ENCODE data around the gene SPEN. TPM values are rescaled to one million over a fixed set of nuclear protein-coding genes. Genes with fewer than 3 reads are reported as not detected.

The SPEN gene
- total and polyA plus RNA-seq, 2 experiments from 2014 or later: 24.3 to 25.9 TPM

DNA sequence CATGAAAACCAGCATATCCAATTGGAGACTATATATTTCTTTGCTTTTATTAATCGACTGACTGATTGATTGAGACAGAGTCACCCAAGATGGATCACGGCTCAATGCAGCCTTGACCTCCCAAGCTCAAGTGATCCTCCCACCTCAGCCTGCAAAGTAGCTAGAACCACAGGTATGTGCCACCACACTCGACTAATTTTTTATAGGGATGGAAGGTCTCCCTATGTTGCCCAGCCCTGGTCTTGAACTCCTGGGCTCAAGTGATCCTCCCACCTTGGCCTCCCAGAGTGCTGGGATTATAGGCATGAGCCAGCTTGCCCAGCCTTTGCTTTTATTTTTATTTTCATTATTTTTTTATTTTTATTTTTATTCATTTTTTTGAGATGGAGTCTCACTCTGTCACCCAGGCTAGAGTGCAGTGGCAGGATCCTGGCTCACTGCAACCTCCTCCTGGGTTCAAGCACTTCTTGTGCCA, 5.4 kb downstream of the SPEN start:
- Histone ChIP-seq H3K36me3 (replicated peaks; ENCODE audit: insufficient read depth, low read depth) (no peaks in the 10 kb centered on the region), H3K9me2 (replicated peaks; ENCODE audit: insufficient read depth) (no peaks in the 10 kb centered on the region), H3K27me3 (no peaks in the 10 kb centered on the region), H3K27ac (no peak overlapping the region), H3K4me2 (no peak overlapping the region), H3K4me1 (ENCODE audit: insufficient read depth) (peaks cover 26% of the 10 kb centered on the region), H3K9me3 (ENCODE audit: low read depth) (no peaks in the 10 kb centered on the region), H3K79me2 (peaks cover 93% of the 10 kb centered on the region), H3K4me3 (no peak overlapping the region), H2AFZ (no peak overlapping the region), H4K20me1 (ENCODE audit: insufficient read depth, poor library complexity, severe bottlenecking) (peaks cover 34% of the 10 kb centered on the region)
- 96% methylated on average over 3 of the region's 3 CpGs for WGBS (ENCODE audit: low lambda C conversion rate, missing lambda C conversion rate)
- no peak for TF ChIP-seq EZH2phosphoT487 (IDR thresholded peaks at IDR 0.05; ENCODE audit: low read depth, severe bottlenecking, unreplicated experiment)
- TF ChIP-seq, protein P1, sequence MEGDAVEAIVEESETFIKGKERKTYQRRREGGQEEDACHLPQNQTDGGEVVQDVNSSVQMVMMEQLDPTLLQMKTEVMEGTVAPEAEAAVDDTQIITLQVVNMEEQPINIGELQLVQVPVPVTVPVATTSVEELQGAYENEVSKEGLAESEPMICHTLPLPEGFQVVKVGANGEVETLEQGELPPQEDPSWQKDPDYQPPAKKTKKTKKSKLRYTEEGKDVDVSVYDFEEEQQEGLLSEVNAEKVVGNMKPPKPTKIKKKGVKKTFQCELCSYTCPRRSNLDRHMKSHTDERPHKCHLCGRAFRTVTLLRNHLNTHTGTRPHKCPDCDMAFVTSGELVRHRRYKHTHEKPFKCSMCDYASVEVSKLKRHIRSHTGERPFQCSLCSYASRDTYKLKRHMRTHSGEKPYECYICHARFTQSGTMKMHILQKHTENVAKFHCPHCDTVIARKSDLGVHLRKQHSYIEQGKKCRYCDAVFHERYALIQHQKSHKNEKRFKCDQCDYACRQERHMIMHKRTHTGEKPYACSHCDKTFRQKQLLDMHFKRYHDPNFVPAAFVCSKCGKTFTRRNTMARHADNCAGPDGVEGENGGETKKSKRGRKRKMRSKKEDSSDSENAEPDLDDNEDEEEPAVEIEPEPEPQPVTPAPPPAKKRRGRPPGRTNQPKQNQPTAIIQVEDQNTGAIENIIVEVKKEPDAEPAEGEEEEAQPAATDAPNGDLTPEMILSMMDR (IDR thresholded peaks at IDR 0.05; ENCODE audit: poor library complexity): no peak
- no peak for TF ChIP-seq EZH2 (IDR thresholded peaks at IDR 0.05; ENCODE audit: borderline replicate concordance)
- no peak for DNase-seq (ENCODE audit: low spot score)

DNA sequence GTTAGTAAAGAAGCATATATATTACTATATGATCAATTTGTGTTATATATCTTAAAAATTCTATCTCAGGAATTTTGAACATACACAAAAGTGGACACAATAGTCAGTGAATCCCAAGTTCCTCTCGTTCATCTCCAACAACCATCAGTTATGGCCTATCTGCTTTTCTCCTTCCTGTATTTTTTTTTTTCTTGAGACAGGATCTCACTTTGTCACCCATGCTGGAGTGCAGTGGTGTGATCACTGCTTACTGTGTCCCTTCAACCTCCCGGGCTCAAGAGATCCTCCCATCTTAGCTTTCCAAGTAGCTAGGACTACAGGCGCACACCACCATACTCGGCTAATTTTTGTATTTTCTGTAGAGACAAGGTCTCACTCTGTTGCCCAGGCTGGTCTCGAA, 9.4 kb downstream of the SPEN start:
- 96% methylated on average over 5 of the region's 5 CpGs for WGBS (ENCODE audit: low lambda C conversion rate, missing lambda C conversion rate)
- H3K4me2 ChIP-seq: no peak overlapping the region
- peaks cover 11% of the 10 kb centered on the region for H3K4me1 ChIP-seq (ENCODE audit: insufficient read depth)
- peaks cover 97% of the 10 kb centered on the region for H3K79me2 ChIP-seq
- H3K36me3 ChIP-seq (replicated peaks; ENCODE audit: insufficient read depth, low read depth): no peaks in the 10 kb centered on the region
- H3K27me3 ChIP-seq: no peaks in the 10 kb centered on the region
- no peak overlapping the region for H3K4me3 ChIP-seq
- no peaks in the 10 kb centered on the region for H3K9me2 ChIP-seq (replicated peaks; ENCODE audit: insufficient read depth)
- TF ChIP-seq, protein P1 (IDR thresholded peaks at IDR 0.05; ENCODE audit: poor library complexity): no peak
- TF ChIP-seq EZH2phosphoT487 (IDR thresholded peaks at IDR 0.05; ENCODE audit: low read depth, severe bottlenecking, unreplicated experiment) (no peak), EZH2 (IDR thresholded peaks at IDR 0.05; ENCODE audit: borderline replicate concordance) (no peak)
- H3K9me3 ChIP-seq (ENCODE audit: low read depth): no peaks in the 10 kb centered on the region
- peaks cover 57% of the 10 kb centered on the region for H4K20me1 ChIP-seq (ENCODE audit: insufficient read depth, poor library complexity, severe bottlenecking)
- no peak overlapping the region for H2AFZ ChIP-seq
- DNase-seq (ENCODE audit: low spot score): no peak
- no peak overlapping the region for H3K27ac ChIP-seq

DNA sequence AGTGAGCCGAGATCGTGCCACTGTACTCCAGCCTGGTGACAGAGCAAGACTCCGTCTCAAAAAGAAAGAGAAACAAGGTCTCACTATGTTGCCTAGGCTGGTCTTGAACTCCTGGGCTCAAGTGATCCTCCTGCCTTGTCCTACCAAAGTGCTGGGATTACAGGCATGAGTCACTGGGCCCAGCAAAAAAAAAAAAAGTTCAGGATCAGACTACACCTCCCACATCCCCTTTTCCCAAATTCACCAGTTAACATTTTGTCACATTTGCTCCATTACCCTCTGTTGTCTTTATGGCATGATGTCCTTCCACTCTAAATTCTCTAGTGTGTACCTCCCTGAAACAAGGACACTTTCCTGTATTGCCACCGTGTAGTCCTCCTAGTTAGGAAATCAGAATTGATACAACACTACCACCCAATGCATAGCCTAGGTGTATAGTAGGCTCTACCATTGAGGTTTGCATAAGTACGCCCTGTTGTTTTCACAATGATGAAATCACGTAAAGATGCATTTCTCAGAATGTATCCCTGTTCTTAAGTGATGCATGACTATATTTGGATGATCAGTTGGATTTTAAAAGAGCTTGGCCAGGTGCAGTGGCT, 10.7 kb downstream of the SPEN start:
- TF ChIP-seq EZH2 (IDR thresholded peaks at IDR 0.05; ENCODE audit: borderline replicate concordance) (no peak), EZH2phosphoT487 (IDR thresholded peaks at IDR 0.05; ENCODE audit: low read depth, severe bottlenecking, unreplicated experiment) (no peak)
- TF ChIP-seq, protein P1 (IDR thresholded peaks at IDR 0.05; ENCODE audit: poor library complexity): no peak
- 95% methylated on average over 6 of the region's 6 CpGs for WGBS (ENCODE audit: low lambda C conversion rate, missing lambda C conversion rate)
- H3K27ac ChIP-seq: no peak overlapping the region
- no peaks in the 10 kb centered on the region for H3K9me3 ChIP-seq (ENCODE audit: low read depth)
- DNase-seq (ENCODE audit: low spot score): no peak
- H3K4me1 ChIP-seq (ENCODE audit: insufficient read depth): no peaks in the 10 kb centered on the region
- H3K27me3 ChIP-seq: no peaks in the 10 kb centered on the region
- H3K79me2 ChIP-seq: peaks cover 97% of the 10 kb centered on the region
- no peak overlapping the region for H3K4me2 ChIP-seq
- H3K36me3 ChIP-seq (replicated peaks; ENCODE audit: insufficient read depth, low read depth): no peaks in the 10 kb centered on the region
- no peaks in the 10 kb centered on the region for H3K9me2 ChIP-seq (replicated peaks; ENCODE audit: insufficient read depth)
- H4K20me1 ChIP-seq (ENCODE audit: insufficient read depth, poor library complexity, severe bottlenecking): peaks cover 61% of the 10 kb centered on the region
- no peak overlapping the region for H3K4me3 ChIP-seq
- H2AFZ ChIP-seq: no peak overlapping the region
